GM19035 (cell line): ENCODE results near the gene AGGF1.
"Not testable (repeated sequence)": the region's sequence is repeated elsewhere in the genome, so short reads cannot be mapped to it uniquely, and the experiment has no call there.

ENCODE experiments used
- ATAC-seq: cut with Tn5 transposase; IDR thresholded peaks from one replicate; pipeline ENCODE4 v1.9.1; 2021; ENCODE audit not compliant: unreplicated experiment

AGGF1 gene

DNA sequence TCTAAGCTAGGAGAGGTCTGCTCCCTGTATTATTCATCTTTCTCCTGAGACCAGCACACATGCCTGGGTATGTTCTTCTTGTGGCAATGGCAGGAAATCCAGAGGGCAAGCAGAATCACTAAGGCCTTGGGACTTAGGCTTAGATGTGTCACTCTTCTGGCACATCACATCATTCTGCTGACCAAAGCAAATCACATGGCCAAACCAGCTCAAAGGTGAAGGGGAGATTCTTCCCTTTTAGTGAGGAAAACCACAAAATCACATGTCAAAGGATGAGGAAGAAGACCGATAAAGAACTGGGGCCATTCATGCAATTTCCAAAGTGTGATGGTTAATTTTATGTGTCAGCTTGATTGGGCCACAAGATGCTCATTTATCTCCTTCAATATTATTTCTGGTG lies 5.7 kb upstream of the AGGF1 start:
- no peak for ATAC-seq

DNA sequence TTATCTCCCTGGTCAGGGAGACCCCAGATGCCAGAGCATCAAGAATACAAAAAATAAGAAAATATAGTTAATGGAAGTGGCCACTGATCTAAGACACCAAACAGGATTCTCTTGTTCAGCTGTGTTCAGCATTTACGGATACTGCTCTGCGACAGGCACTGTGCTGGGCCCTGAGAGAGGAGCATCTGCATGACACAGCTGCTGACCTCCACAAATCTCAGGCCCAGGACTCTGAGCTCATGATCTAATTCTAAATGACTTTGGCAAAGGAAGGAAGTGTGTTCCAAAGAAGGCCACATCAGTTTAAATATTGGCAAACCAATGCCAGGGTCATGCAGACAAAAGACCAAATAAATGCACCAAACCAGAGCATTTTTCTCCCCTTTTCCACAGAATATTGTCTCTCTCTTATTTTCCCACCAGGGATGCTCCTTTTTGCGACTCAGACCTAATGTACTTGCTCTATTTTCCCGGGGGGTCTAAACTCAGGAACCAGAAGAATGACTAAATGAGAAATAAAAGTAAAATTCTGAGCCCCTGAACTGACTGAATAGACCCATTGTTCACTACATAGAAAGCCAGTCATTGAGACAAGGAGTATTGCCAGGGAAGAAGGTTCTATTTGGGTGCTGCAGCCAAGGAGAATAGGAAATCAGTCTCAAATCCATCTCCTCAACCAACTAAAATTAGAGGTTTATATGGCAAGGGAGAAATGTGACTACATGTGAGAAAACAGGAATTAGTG lies 1.4 kb upstream of the AGGF1 start:
- no peak for ATAC-seq

DNA sequence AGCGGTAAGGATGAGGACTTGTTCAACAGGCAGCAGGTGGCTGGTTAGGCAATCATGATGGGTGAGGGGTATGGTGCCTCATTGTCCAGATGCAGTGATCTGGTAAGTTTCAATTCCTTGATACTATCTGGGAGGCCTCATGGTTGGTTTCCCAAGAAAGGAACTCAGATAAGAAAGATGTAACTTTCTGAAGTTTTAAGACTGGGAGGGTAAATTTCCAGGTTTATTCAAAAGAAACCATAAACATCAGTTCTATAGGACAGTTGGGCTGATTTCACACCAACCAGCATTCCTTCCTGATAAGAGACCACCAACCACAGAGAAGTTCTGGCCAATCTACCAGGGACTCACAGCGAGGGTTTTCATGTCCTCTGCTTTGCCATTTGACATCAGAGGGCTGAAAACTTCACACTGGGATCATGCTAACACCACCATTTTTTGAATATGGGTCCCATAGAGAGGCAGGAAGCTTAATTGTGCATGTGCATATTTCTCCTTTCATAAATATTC lies 773 bp upstream of the AGGF1 start:
- ATAC-seq = no peak

DNA sequence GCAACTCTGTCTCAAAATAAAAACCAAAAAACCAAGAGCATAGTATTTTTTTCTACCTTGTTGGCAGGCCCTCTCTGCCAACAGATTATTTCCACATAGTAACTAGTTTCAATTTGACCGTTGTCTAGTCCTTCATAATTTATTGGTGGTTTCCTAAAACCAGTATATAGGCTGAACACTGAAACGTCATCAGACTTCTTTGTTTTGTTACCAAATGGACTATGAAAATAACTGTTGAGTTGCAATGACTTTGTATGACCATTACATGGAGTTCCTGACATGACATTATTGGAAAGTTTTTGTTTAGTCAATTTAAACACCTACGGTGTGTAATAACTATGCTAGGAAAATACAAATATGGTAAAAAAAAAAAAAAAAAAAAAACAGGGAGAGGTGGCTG lies 1.7 kb downstream of the AGGF1 start:
- ATAC-seq = no peak

DNA sequence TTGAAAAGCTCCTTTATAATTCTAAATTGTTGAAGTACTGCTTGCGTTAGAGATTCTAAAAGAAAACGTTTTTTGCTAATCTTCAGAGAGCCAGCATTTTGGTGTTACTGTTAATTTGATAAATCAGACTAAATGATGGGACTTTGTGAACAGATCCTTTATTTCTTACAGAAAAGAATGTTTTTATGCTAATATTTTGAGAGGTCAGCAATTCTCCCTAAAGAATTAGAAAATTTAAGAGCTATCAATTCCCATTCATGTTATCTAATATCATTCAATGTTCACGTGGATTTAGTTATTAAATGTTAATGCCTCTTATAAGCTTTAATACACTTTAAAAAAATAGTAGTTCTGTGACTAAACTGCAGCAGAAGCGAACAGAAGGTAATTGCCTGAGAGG lies 2.4 kb downstream of the AGGF1 start:
- no peak for ATAC-seq

DNA sequence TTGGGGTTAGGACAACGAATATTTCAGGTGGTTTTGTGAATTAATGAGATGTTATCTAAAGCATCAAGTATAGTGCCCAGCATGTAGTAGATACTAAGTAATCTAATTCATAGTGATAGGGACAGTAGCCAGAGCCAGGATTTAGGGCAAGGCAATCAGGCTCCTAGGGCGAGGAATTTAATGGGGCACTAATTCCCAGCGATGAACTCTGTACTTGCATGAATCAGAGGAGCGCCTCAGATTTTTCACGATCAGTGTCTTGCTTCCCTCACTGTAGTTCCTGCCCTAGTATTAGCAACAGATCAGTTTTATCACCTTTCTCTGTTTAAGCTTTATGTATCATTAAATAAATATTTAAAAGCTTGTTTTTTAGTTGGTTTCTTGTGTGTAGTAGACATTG lies 3.1 kb downstream of the AGGF1 start:
- ATAC-seq = no peak

DNA sequence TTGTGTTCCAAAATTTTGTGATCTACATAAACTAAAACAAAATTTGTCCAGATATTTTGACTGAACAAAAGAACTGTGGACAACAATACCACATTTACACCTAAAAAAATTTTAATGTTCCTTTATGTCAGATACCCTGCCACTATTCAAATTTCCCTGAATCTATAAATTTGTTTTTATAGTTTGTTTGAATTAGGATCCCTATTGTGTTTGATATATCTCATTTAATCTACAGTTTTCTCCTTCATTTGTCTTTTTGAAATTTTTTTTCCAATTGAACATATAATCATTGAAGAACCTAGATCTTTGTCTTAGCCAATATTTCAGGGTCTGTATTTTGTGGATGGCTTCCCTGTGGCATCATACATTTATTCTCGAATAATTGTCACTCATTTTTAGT lies 5.7 kb downstream of the AGGF1 start:
- no peak for ATAC-seq

DNA sequence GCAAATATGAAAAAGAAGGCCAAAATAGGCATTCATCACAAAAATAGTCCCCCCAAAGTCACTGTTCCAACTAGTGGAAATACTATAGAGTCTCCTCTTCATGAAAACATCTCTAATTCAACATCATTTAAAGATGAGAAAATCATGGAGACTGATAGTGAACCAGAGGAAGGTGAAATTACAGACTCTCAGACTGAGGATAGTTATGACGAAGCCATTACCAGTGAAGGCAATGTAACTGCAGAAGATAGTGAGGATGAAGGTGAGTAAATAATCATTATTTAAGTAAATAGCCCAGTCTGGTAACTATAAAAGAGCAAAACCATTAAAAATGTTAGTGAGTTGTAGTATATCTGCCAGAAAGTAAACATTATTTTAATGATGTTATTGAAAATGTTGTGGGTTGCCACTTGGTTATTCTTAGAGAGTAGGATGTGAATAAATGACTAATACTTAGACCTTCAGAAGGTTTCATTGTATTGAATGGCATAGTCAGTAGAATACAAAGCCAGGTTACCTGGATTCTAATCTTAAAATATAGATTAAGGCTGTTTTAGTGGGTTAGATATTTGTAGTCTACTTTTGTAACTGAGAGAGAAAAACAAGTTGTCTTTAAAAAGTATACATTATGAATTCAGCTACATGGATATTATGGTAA lies 16.3 kb downstream of the AGGF1 start:
- no peak for ATAC-seq

DNA sequence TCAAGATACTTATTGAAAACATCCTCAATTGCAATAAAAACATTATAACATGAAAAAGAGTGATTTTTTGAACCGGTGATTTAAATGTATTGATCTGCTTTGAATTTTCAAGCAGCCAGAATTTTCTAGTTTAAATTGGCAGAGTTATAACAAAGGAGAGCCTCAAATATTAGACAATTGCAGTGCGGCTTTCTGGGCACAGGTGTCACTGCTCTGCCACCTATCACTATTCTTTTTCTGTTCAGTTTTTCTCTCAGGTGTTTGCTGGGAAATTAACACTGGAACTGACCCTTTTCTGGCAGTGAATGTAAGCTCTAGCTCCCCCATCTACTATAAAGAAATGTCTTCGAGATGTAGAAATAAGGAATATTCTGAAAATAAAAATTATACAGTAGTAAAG lies 33.8 kb downstream of the AGGF1 start:
- ATAC-seq = no peak

DNA sequence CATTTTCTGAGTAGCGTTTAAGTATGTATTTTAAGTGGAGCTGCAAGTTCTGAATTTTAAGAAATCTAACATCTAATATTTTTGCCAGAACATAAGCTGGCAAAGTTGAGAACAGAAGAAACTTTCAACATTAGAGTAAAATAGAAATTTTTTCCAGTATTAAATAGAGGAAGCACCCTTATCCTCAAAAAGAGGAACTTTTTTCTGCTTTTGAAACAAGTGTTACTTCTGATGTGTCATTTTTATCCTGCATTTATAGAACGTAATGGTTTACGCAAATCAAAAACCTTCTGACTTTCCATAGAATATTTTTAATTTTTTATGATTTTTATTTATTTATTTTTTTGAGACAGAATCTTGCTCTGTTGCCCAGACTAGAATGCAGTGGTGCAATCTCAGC lies 35.1 kb downstream of the AGGF1 start:
- ATAC-seq = no peak

DNA sequence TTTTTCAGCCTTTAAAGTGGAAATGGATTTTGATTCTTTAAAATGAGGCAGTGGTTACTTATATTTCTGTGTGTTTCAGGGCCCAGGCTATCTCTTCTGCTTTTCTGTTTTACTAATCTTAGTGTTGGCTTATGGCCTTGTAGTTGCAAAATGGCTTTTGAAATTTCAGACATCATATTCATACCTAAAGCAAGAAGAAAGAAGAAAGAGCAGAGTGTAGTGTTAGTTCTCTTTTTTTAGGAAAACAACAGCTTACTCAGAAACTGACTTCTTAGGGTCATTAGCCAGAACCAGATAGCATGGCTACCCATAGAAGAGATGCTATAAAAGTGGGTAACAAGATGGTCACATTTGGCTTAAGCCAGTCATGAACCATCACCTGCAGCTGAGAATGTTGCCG lies 36.0 kb downstream of the AGGF1 start:
- no peak for ATAC-seq

DNA sequence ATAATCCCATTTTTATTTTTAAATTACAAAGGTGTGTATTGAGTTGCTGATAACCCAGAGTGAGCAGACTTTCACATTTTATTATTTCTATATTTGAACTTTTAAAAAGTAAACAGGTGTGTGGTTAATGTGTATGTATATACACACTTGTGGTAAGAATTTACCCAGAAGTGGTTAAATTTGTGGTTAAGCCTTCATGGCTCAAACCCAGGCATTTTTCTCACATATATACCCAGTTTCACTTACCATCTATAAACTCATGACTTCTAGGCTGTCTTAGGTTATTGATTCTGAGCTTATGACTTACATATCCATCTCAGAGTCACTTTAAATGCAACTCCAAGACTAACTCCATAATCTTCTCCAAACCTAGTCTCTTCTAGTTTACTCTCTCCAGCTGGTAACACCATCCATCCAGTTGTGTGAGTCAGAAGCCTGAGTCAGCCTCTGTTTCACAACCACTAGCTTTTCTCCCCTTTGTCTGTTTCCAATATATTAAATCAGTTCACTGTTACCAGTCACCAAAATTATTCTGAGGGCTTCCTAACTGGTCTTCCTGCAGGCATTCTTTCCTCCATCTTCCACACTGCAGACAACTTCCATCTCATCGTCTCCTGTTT lies 36.7 kb downstream of the AGGF1 start:
- ATAC-seq = no peak

DNA sequence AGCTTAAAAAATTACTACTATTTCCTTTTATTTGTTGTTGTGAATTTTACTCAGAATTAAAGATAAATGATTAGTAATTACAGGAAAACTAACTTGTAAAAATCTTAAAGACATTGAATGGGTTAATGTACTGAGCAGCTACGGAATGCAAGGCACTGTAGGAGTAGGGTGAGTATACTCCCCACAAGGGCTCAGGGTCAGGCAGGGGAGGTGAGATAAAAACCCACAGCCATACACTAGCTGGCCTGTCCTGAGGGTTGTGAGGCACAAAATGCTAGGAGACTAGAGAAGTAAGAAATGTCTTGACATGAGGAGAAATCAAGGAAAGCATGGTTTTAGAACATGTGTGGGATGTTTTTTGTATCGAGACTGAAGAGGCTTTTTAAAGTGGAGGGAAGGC lies 43.5 kb downstream of the AGGF1 start:
- no peak for ATAC-seq

DNA sequence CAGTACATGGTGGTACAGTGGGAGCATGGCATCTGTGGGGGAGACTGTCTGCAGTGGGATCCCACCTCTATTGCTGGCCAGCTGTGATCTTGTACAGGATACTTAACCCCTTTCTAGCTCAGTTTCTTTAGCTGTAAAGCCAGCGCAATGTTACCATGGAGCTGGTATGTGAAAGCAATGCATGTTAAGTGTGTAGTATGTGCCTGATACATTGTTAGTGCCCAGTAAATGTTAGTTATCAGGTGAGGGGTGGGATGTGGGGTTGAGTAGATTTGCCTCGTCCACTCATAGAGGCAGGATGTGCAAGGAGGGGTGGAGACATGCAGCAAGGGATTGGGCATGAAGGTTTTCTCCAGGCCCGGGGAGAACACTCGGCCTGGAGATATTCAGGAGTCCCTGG lies 44.5 kb downstream of the AGGF1 start:
- no peak for ATAC-seq

DNA sequence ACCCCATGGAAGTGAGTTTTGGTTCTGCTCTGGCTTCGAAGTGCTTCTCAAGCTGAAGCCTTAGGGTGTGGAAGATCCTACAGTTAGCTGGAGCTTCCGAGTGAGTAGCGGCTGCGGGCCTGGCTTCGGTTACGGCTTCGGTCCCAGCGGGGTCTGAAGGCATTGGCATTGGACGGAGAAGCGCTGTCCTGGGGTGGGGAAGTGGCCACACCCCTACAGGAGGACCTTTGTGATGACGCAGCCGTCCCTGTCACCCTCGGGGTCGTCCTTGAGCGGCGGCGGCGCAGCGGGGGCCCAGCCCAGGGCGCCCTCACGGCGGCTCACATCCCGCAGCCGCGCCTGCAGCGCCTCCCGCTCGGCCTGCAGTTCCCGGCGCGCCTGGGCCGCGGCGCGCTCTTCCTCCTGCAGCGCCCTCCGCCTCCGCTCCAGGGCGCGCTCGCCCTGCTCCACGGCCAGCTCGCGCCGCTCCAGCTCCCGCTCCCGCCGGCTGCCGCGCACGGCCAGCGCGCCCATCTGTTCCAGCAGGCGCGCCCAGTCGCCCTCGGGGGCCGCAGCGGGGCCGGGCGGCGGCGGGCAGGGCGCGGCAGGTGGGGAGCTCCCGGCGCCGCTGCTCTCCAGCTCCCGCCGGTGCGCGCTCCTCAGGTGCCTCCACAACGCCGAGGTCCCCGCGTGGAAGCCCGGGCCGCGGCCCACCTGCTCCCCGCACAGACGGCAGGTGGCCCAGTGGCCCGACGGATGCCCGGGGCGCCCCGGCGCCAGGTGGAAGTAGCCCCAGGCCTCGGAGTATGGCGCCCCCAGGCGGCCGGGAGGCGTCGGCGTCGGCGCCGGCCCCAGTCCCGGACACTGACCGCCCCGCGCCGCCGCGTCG lies 47.0 kb downstream of the AGGF1 start:
- ATAC-seq = peak; percentile 86

DNA sequence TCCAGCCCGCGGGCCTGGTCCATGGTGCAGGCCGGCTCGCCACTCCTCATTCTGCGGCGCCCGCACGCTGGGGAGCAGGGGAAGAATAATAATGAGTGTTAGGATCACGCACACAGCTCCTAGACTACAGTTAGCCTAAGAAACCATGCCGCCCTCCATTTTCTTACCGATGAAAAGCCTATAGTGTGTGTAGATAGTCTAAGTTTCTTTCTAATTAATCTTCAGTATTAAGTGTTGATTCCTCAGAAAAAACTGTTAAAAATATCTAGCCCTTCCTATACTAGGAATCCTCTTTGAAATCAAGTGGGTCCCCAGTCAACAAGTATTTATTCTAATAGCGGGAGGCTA lies 47.6 kb downstream of the AGGF1 start:
- peak; percentile 5 for ATAC-seq

DNA sequence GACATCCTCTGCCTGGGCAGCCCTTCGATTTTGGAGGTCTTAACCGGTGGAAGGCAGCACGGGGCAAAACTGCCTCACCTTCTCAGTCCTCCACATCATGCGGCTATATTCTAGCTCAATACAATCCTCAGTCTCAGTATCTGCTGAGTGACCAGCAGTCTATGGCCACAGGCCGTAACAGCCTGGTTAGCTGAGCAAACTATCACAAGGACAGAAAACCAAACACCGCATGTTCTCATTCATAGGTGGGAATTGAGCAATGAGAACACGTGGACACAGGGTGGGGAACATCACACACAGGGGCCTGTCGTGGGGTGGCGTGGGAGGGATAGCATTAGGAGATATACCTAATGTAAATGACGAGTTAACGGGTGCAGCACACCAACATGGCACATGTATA lies 50.3 kb downstream of the AGGF1 start:
- ATAC-seq = not testable (repeated sequence)

DNA sequence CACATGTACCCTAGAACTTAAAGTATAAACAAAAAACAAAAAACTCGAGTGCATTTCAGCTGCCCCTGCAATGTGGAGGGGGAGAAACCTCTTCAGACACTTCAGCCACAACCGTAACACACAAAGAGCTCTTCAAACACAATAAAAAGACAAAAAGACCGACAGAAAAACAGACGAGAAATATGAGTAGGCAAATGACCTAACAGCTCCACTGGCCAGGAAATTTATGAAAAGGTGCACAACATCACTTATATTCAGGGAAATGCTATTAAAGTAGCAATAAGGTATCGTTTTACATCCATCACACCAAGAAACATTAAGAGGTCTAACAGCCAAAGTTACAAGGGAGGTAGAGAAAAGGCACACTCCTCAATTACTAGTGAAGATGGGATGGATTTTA lies 50.7 kb downstream of the AGGF1 start:
- no peak for ATAC-seq

DNA sequence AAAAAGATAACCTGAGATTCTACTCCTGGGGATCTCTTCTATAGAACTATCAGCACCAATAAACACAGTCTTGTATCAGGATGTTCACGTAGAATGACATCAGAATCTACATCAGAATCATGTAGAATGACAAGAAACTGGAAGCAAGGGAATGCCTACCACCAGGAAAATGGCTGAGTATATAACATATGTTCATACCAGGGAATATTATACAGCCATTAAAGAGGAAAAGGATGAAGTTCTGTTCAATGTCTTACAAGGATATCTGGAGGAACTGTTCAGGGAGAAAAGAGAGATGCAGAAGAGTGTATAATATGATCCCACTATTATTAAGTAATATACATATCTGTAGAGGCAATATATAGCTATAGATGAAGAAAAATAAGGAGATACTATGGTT lies 52.1 kb downstream of the AGGF1 start:
- no peak for ATAC-seq

DNA sequence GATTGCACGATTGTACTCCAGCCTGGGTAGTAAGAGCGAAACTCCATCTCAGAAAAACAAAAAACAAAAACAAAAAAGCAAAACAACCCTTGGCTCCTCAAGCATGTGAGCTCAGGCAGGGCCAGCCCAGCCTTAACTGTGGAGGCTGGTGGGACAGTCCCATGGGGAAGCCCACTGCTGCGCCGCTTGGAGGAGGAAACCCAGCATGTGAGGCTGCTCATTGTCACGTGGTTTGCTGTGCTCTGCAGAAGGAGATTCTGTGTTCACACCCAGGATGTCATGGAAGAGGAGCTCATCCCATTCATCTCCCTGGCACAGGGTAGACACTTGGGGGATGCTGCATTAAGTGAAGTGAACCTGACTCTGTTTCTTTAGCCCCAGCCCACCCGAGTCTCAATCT lies 52.9 kb downstream of the AGGF1 start:
- no peak for ATAC-seq

DNA sequence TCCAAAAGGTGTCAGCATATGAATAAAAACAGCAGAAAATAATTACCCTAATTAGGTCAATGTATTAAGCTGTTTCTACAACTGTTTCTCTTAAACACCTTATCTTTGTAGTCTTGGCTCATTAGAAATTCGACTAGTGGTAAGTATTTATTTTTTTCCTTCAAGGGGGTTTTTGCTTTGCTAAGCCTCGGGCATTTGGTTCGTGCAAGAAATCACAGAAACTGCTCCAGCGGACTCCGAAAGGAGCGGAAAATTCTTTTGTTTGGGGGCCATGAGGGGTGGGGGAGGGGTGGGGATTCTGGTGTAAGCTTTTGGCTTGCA lies 56.1 kb downstream of the AGGF1 start:
- no peak for ATAC-seq
